NCI-H187 (cell line): ENCODE measurements around the gene PMS2.
"Not testable (repeated sequence)": the region's sequence is repeated elsewhere in the genome, so short reads cannot be mapped to it uniquely, and the experiment has no call there.

Experiments
- DNase-seq, 2 experiments: peaks; one replicate each; lab custom pipeline; 2025; lab: John Stamatoyannopoulos, UW

The PMS2 gene, protein sequence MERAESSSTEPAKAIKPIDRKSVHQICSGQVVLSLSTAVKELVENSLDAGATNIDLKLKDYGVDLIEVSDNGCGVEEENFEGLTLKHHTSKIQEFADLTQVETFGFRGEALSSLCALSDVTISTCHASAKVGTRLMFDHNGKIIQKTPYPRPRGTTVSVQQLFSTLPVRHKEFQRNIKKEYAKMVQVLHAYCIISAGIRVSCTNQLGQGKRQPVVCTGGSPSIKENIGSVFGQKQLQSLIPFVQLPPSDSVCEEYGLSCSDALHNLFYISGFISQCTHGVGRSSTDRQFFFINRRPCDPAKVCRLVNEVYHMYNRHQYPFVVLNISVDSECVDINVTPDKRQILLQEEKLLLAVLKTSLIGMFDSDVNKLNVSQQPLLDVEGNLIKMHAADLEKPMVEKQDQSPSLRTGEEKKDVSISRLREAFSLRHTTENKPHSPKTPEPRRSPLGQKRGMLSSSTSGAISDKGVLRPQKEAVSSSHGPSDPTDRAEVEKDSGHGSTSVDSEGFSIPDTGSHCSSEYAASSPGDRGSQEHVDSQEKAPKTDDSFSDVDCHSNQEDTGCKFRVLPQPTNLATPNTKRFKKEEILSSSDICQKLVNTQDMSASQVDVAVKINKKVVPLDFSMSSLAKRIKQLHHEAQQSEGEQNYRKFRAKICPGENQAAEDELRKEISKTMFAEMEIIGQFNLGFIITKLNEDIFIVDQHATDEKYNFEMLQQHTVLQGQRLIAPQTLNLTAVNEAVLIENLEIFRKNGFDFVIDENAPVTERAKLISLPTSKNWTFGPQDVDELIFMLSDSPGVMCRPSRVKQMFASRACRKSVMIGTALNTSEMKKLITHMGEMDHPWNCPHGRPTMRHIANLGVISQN

GRCh38 chr7:6008668-6009611 lies at the start of gene PMS2, which contains the start of gene AIMP2:
TSS of gene PMS2 (minus strand) at chr7:6009049. CDS start at chr7:6009019, 30 bp downstream.
TSS of gene AIMP2 (plus strand) at chr7:6009272. CDS start at chr7:6009364, 92 bp downstream.
- peak; percentile 91 to 92 for DNase-seq

- DNase-seq: no peak
These were observed 48.7 kb upstream of the PMS2 start for GRCh38 chr7:6057316-6058129.

DNA sequence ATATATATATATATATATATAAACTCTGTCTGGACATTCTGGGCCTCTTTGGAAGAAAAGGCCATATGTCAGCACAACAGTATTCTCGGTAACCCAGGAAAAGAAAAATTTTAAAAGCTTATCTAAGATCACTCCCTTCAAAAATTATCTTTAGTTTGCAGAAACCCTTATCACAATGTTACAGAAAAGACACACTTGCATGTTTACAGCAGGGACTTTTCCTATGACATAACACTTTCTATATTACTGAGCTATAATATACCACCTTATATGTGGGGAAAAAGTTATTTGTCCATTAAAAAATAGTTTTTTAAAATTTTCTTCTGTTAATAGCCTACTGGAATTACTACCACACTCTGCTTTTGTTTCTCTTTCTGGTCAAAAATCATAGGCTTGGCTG lies 47.8 kb upstream of the PMS2 start:
- DNase-seq: no peak

DNA sequence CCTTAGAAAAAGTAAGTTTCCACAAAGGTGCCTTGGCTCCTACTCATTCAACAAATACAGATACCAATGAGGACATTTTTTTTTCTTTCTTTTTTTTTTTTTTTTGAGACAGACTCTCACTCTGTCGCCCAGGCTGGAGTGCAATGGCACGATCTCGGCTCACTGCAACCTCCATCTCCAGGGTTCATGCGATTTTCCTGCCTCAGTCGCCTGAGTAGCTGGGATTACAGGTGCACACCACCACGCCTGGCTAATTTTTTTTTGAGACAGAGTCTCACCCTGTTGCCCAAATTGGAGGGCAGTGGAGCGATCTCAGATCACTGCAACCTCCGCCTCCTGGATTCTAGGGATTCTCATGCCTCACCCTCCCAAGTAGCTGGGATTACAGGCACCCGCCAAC lies 42.3 kb upstream of the PMS2 start:
- DNase-seq: not testable (repeated sequence)

DNA sequence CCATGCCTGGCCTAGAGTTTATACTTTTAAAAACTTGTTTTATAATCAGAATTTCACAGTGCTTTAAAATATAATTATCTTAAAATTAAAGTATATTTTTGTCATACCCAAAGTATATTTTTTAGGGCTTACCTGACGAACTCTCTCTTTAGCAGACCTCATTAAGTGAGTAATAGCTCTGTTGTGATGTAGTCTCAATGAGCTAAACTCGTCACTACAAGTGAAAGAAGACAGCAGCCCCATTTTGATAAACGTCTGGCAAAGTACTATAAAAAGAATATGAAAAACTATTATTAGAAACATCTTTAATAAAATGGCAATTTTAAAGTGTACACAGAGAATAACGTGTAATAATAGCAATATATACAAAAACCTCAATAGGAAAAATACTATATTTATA lies 40.9 kb upstream of the PMS2 start:
- DNase-seq: no peak

- no peak for DNase-seq
These were observed 26.8 kb upstream of the PMS2 start for GRCh38 chr7:6035686-6036085.

GRCh38 chr7:6035165-6035564 lies 26.3 kb upstream of the PMS2 start:
- DNase-seq: no peak

GRCh38 chr7:6032641-6033040 lies 23.8 kb upstream of the PMS2 start:
- DNase-seq: no peak

DNA sequence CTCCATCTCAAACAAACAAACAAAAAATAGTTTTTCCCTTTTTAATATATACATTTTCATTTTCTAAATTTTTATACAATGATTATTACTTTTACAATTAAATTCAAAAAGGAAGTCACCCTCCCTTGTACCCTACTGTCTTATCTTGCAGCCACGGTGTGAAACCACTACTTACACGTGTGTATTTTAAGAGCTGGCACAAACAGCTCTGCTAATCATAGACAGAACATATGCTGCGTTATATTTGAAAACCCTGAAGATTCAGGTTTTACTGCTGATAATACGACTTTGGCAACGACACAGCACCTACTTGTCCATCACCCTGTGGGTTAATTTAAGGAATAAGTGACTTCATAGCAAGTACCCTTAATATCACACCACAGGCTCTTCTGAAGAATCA lies 23.3 kb upstream of the PMS2 start:
- DNase-seq: no peak

GRCh38 chr7:6031567-6031966 lies 22.7 kb upstream of the PMS2 start:
- DNase-seq: no peak

GRCh38 chr7:6030988-6031387 lies 22.1 kb upstream of the PMS2 start, which contains the start of gene ANKRD61:
TSS of gene ANKRD61 (plus strand) at chr7:6031376. CDS start at chr7:6031376, 0 bp downstream.
- no peak for DNase-seq

DNA sequence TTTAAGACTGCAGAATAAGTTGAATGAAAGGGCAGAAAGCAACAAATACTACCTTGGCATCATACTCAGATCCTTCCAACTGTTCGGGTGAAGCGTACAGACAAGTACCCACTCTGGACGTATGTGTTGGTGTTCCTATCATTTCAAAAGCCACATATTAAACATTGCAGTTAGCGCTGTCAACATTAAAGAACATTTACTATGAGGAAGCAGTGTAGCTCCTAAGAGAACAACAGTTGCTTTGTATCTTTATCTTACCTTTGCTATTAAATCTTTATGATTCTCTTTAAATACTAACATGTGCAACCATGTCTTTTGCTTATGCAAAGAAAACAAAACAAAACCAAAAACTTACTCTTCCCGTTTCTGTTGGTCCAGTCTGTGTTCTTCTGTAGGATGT lies 19.7 kb upstream of the PMS2 start:
- DNase-seq: no peak

DNA sequence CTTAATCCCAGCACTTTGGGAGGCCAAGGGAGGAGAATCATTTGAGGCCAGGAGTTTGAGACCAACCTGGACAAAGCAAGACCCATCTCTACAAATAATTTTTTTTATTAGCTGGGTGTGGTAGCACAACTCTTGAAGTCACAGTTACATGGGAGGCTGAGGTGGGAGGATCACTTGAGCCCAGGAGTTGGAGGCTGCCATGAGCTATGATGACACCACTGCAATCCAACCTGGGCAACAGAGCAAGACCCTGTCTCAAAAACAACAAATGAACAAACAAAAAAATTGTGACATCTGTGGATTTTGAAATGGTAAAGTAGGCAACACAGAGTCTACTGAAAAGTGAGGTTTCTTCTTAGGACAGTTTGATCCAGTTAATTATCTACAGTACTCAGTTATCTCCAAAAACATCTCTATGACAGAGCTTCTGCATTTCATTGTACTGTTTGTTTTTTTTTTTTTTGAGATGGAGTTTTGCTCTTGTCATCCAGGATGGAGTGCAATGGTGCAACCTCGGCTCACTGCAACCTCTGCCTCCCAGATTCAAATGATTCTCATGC lies 19.0 kb upstream of the PMS2 start:
- DNase-seq: no peak

DNA sequence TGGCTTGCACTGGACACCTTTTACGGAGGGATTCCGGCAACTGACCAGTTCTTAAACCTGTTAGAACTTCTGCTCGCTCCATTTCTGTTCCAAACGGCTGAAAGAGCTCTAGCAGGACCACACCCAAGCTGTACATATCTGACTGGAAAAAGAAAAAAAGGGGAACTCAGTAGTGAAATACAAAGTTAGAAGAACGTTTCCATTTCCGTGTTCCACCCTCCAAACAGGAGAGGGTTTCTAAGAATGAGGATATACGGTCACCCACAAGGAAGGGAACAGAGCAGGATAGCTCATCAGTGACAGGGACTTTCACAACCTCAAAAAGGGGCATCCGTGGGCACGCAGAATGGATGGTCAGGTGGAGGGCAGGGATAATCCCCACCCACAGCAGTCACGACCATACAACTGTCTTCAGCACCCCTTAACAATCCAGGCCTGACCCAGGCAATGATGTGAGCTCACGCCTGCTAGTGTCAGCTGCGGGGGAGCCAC lies 18.0 kb upstream of the PMS2 start:
- DNase-seq: no peak

DNA sequence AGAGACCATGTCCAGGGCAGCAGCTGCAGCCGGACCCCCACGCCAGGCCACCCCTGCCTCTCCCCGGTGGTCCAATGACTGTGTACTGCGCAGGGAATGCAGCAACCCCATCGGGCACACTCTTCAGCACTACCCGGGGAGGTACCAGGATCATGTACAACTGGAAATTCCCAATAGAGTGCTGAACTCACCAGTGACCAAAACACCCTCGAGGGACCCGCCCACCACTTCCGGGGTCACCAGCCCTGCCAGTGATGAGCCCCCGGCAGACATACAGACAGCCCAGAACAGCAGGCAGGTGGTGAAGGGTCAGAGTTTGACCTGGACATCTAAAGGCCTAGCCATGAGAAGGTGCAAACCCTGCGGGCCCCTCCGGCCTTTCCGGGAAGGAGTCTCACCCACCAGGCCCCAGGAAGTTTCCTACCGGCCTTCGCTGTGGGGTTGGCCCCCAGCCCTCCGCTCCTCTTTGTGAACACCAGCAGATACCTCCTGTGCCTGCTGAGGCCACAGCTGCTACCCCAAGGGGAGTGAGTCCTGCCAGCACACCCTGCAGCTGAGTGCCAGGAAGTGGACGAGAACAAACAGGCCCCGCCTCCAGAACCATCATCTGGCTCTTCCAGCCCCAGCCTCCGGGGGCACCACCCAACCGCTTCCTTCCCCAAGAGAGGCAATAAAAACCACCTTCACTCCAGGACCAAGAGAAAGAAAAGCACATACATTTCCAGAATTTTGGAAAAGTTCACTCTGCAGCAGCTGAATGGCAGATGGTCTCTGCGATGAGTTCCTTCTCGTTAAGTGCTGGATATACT lies 17.4 kb upstream of the PMS2 start:
- DNase-seq: no peak

- no peak for DNase-seq
These were observed 15.2 kb upstream of the PMS2 start for GRCh38 chr7:6023974-6024435.

- no peak for DNase-seq
These were observed 13.9 kb upstream of the PMS2 start for GRCh38 chr7:6022707-6023106.

DNA sequence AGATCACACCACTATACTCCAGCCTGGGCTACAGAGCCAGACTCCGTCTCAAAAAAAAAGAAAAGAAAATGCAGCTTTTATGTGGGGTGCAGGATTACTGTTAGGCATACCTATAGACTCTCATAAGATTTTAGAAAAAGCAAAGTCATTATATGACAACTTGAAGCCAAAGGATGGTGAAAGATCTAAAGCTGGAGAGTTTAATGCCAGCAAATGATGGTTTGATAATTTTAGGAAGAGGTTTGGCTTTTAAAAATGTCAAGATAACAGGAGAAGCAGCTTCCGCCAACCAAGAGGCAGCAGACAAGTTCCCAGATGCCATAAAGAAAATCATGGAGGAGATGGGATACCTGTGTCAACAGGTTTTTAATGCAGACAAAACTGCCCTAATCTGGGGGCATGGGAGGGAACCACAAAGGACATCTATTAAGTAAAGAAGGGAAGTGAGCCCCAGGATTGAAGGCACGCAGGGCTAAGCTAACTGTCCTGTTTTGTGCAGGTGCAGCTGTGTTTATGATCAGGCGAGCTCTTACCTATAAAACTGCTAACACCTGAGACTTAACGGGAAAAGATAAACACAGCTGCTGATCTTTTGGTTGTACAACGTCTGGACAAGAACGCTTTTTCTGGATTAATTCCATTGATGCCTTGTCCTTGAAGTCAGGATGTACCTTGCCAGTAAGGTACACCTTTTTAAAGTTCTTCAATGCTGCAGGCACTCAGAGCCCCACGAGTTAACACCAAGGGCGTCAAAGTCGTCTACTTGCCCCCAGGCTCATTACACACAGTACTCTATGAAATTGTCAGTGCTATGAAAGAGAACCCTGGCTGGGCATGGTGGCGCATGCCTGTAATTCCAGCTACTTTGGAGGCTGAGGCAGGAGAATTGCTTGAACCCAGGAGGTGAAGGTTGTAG lies 11.8 kb upstream of the PMS2 start:
- DNase-seq: no peak

- no peak for DNase-seq
These were observed 7.8 kb upstream of the PMS2 start for GRCh38 chr7:6016653-6016966.
